DND-41 (cell line): ENCODE measurements around the gene AKR1C3.
"Not testable (repeated sequence)": the region's sequence is repeated elsewhere in the genome, so short reads cannot be mapped to it uniquely, and the experiment has no call there.

Experiments
- ATAC-seq: fragments of 200-7000 bp; cut with Tn5 transposase; 3 replicates; pipeline ENCODE4 v1.9.1; 2021; ENCODE audit warnings: low read depth; ENCODE audit not compliant: insufficient read depth
- DNase-seq: peaks from one replicate; pipeline ENCODE4 v3.0.0-alpha.2; 2020
- H2AFZ ChIP-seq: 2 replicates; pipeline ENCODE4 v1.6.0; 2012; ENCODE audit warnings: low read depth, low read length
- H3K27ac ChIP-seq: 2 replicates; pipeline ENCODE4 v1.5.1; 2012; ENCODE audit warnings: low read length, inconsistent platforms
- H3K27me3 ChIP-seq: fragments of 200-600 bp; sonication (generic); 2 replicates; pipeline ENCODE4 v1.6.0; 2012; ENCODE audit warnings: low read length, mild to moderate bottlenecking, inconsistent platforms; ENCODE audit not compliant: insufficient read depth, poor library complexity
- H3K36me3 ChIP-seq: 2 replicates; pipeline ENCODE4 v1.5.1; 2012; ENCODE audit warnings: low read length, inconsistent platforms; ENCODE audit not compliant: insufficient read depth
- H3K4me1 ChIP-seq: 2 replicates; pipeline ENCODE4 v1.5.1; 2012; ENCODE audit warnings: mild to moderate bottlenecking, low read length; ENCODE audit not compliant: insufficient read depth
- H3K4me2 ChIP-seq: 2 replicates; pipeline ENCODE4 v1.6.0; 2012; ENCODE audit warnings: mild to moderate bottlenecking, moderate library complexity, low read length, inconsistent platforms; ENCODE audit not compliant: insufficient read depth
- H3K4me3 ChIP-seq, 2 experiments: fragments of 200-600 bp in 1 of 2; shearing (Covaris generic) in 1 of 2; 2 replicates each; pipeline ENCODE4 v1.5.1; 2012 to 2016; ENCODE audit warnings: inconsistent platforms in 2 of 2, low read length in 2 of 2, mild to moderate bottlenecking in 2 of 2, low read depth in 1 of 2, moderate library complexity in 1 of 2
- H3K79me2 ChIP-seq: 2 replicates; pipeline ENCODE4 v1.6.0; 2012; ENCODE audit warnings: low read length, inconsistent platforms; ENCODE audit not compliant: insufficient read depth
- H3K9ac ChIP-seq: 2 replicates; pipeline ENCODE4 v1.6.0; 2012; ENCODE audit warnings: low read depth, mild to moderate bottlenecking, inconsistent platforms, low read length, moderate library complexity
- H3K9me3 ChIP-seq: 2 replicates; pipeline ENCODE4 v1.5.1; 2012; ENCODE audit warnings: low read length, moderate library complexity, mild to moderate bottlenecking, inconsistent platforms; ENCODE audit not compliant: insufficient read depth, severe bottlenecking
- H4K20me1 ChIP-seq: 2 replicates; pipeline ENCODE4 v1.6.0; 2012; ENCODE audit warnings: low read length; ENCODE audit not compliant: insufficient read depth
- EZH2 ChIP-seq: IDR thresholded peaks from 3 replicates; pipeline ENCODE4 v1.6.1; 2012; ENCODE audit warnings: borderline replicate concordance, low read depth, mild to moderate bottlenecking, moderate library complexity, low read length, inconsistent platforms; ENCODE audit not compliant: severe bottlenecking
- TF ChIP-seq, protein P1 (sequence below): IDR thresholded peaks from 2 replicates; pipeline ENCODE4 v1.5.1; 2012; ENCODE audit warnings: borderline replicate concordance, low read length, moderate library complexity, mild to moderate bottlenecking; ENCODE audit not compliant: poor library complexity, severe bottlenecking; ENCODE audit errors: extremely low read depth

AKR1C3 gene

DNA sequence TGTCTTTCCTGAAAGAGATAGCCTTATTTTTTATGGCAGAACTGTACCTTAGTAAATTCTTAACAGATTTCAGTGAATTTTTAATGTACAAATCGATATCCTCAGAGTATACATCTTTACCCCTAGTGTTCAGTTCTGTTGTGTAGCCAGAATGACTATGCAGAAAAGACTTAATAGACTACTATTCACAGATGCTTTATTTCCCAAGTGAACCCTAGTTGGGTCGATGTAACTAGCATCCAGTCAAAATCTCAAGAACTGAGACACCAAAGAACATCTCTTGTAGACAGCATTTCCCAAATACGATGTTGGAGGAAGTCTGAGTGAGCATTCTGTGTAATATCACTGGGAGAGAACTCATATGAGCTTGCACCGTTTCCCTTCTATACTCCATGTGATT lies 1.5 kb downstream of the AKR1C3 start:
- no peaks in the 10 kb centered on the region for H3K36me3 ChIP-seq
- no peak for ATAC-seq
- no peak overlapping the region for H3K4me2 ChIP-seq
- H3K9me3 ChIP-seq, result no peaks in the 10 kb centered on the region
- H3K9ac ChIP-seq, result no peak overlapping the region
- H2AFZ ChIP-seq, result no peak overlapping the region
- no peaks in the 10 kb centered on the region for H3K79me2 ChIP-seq
- DNase-seq, result no peak
- TF ChIP-seq, protein P1, sequence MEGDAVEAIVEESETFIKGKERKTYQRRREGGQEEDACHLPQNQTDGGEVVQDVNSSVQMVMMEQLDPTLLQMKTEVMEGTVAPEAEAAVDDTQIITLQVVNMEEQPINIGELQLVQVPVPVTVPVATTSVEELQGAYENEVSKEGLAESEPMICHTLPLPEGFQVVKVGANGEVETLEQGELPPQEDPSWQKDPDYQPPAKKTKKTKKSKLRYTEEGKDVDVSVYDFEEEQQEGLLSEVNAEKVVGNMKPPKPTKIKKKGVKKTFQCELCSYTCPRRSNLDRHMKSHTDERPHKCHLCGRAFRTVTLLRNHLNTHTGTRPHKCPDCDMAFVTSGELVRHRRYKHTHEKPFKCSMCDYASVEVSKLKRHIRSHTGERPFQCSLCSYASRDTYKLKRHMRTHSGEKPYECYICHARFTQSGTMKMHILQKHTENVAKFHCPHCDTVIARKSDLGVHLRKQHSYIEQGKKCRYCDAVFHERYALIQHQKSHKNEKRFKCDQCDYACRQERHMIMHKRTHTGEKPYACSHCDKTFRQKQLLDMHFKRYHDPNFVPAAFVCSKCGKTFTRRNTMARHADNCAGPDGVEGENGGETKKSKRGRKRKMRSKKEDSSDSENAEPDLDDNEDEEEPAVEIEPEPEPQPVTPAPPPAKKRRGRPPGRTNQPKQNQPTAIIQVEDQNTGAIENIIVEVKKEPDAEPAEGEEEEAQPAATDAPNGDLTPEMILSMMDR, result no peak
- TF ChIP-seq EZH2, result no peak
- no peak overlapping the region for H3K27ac ChIP-seq
- H3K27me3 ChIP-seq, result peaks cover 7% of the 10 kb centered on the region
- H4K20me1 ChIP-seq, result no peaks in the 10 kb centered on the region
- H3K4me1 ChIP-seq, result 0 out of 2 replicates have a peak, but pooled peaks cover 4% of the 10 kb centered on the region
- H3K4me3 ChIP-seq, result no peak overlapping the region

DNA sequence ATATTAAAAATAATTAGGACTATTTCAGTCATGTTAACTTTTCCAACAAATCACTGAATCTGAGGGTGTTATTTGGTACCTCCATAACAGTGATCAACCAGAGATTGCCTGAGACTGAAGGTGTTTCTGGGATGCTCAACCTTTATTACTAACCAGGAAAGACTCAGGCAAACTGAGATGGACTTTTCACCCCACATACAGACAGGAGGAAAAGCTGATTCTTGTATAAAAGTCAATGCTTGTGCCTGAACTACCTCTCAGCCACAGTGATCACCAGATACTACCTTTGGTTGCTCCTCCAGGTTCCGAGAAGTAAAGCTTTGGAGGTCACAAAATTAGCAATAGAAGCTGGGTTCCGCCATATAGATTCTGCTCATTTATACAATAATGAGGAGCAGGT lies 1.9 kb downstream of the AKR1C3 start:
- no peaks in the 10 kb centered on the region for H4K20me1 ChIP-seq
- H3K9me3 ChIP-seq, result no peaks in the 10 kb centered on the region
- no peak for DNase-seq
- no peaks in the 10 kb centered on the region for H3K79me2 ChIP-seq
- no peaks in the 10 kb centered on the region for H3K36me3 ChIP-seq
- ATAC-seq, result no peak
- peaks cover 7% of the 10 kb centered on the region for H3K27me3 ChIP-seq
- H3K9ac ChIP-seq, result no peak overlapping the region
- TF ChIP-seq EZH2, result no peak
- TF ChIP-seq, protein P1, result no peak
- H2AFZ ChIP-seq, result no peak overlapping the region
- no peak overlapping the region for H3K27ac ChIP-seq
- H3K4me2 ChIP-seq, result no peak overlapping the region
- no peak overlapping the region for H3K4me3 ChIP-seq
- 0 out of 2 replicates have a peak, but pooled peaks cover 4% of the 10 kb centered on the region for H3K4me1 ChIP-seq

DNA sequence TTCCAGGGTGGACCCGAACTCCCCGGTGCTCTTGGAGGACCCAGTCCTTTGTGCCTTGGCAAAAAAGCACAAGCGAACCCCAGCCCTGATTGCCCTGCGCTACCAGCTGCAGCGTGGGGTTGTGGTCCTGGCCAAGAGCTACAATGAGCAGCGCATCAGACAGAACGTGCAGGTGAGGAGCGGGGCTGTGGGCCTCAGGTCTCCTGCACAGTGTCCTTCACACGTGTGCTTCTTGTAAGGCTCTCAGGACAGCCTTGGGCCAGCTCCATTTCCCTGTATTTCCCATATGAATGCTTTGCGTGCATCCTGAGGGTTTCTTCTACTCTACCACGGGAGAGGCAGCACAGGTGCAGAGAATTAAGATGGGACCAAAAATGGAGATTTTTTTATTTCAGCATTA lies 8.3 kb downstream of the AKR1C3 start:
- not testable (repeated sequence) for H3K27me3 ChIP-seq, H3K79me2 ChIP-seq, ATAC-seq, H4K20me1 ChIP-seq, H3K36me3 ChIP-seq, H3K27ac ChIP-seq, H3K4me2 ChIP-seq, H2AFZ ChIP-seq, H3K4me3 ChIP-seq, H3K9me3 ChIP-seq, DNase-seq, H3K4me1 ChIP-seq, H3K9ac ChIP-seq

DNA sequence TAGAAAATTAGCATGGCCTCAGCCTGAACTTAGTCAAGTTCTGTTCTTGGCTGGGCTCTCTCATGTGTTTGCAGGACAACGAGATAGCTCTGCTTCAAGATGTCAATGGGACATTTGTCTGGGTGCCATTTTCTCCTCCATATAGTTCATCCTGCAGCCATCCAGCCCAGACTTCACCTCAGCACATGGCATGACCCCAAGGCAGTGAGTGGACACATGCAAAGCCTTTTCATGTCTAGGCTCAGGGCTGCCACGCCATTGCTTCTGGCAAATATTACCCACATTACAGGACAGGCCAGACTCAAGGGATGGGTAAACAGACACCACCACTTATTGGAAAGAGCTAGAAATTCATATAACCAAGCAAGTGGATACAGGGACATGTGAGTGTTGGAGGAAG lies 9.3 kb downstream of the AKR1C3 start:
- Histone ChIP-seq H3K79me2 (no peaks in the 10 kb centered on the region), H4K20me1 (no peaks in the 10 kb centered on the region), H2AFZ (no peak overlapping the region), H3K36me3 (no peaks in the 10 kb centered on the region), H3K27me3 (no peaks in the 10 kb centered on the region), H3K9me3 (no peaks in the 10 kb centered on the region), H3K27ac (no peak overlapping the region), H3K9ac (no peak overlapping the region), H3K4me3 (no peak overlapping the region), H3K4me2 (no peak overlapping the region), H3K4me1 (no peaks in the 10 kb centered on the region)
- TF ChIP-seq EZH2, result no peak
- TF ChIP-seq, protein P1, result no peak
- no peak for DNase-seq
- no peak for ATAC-seq
